OCI-LY7 (cell line): ENCODE data around the gene MAGI1. TPM values are rescaled to one million over a fixed set of nuclear protein-coding genes. Genes with fewer than 3 reads are reported as not detected.

Source experiments
- BruUV-seq: library from RNA; stranded (reverse); fragments of 400-500 nt; replicated peaks from 2 replicates; lab custom pipeline; 2021; lab: Mats Ljungman, UMichigan
- CTCF ChIA-PET: fragments of 300-600 bp; sonication (Branson Sonifier 250); formaldehyde crosslinking; loops from one replicate; lab custom pipeline; 2022; ENCODE audit warnings: antibody characterized with exemption; ENCODE audit not compliant: unreplicated experiment; lab: Charles Lee
- POLR2A ChIA-PET: fragments of 300-600 bp; sonication (Branson Sonifier 250); formaldehyde crosslinking; loops from one replicate; lab custom pipeline; 2022; ENCODE audit warnings: antibody characterized with exemption; lab: Charles Lee
- DNase-seq: peaks from one replicate; pipeline ENCODE4 v3.0.0-alpha.2; 2015; ENCODE audit warnings: low spot score
- H2AFZ ChIP-seq: fragments of 200-600 bp; sonication (generic), shearing (Covaris generic); 2 replicates; pipeline ENCODE4 v1.6.1; 2014; ENCODE audit warnings: mild to moderate bottlenecking, antibody characterized with exemption, low read length, moderate library complexity
- H3K27ac ChIP-seq: fragments of 200-600 bp; sonication (generic); 2 replicates; pipeline ENCODE4 v1.5.1; 2014; ENCODE audit warnings: mixed run types, low read depth, mild to moderate bottlenecking, moderate library complexity, low read length, inconsistent platforms; ENCODE audit not compliant: poor library complexity, severe bottlenecking
- H3K36me3 ChIP-seq: fragments of 200-600 bp; sonication (generic); 2 replicates; pipeline ENCODE4 v1.6.1; 2014; ENCODE audit warnings: mild to moderate bottlenecking, antibody characterized with exemption, low read length, moderate library complexity, mixed read lengths; ENCODE audit not compliant: insufficient read depth
- H3K4me1 ChIP-seq: fragments of 200-600 bp; sonication (generic); 2 replicates; pipeline ENCODE4 v1.5.1; 2014; ENCODE audit warnings: mild to moderate bottlenecking, low read length; ENCODE audit not compliant: insufficient read depth, poor library complexity, severe bottlenecking
- H3K4me2 ChIP-seq: fragments of 200-600 bp; sonication (generic); 2 replicates; pipeline ENCODE4 v1.6.1; 2014; ENCODE audit warnings: mild to moderate bottlenecking, low read length
- H3K4me3 ChIP-seq: fragments of 200-600 bp; sonication (generic); 2 replicates; pipeline ENCODE4 v1.5.1; 2014; ENCODE audit warnings: mild to moderate bottlenecking, low read depth, low read length; ENCODE audit not compliant: poor library complexity, severe bottlenecking
- H3K79me2 ChIP-seq: fragments of 200-600 bp; sonication (generic); 2 replicates; pipeline ENCODE4 v1.6.1; 2016; ENCODE audit warnings: low read depth, mild to moderate bottlenecking, low read length, moderate library complexity, mixed read lengths; ENCODE audit not compliant: insufficient read depth
- H3K9me2 ChIP-seq: fragments of 200-600 bp; sonication (generic); 2 replicates; pipeline ENCODE4 v1.6.1; 2016; ENCODE audit warnings: mild to moderate bottlenecking, low read length, mixed read lengths; ENCODE audit not compliant: insufficient read depth
- H3K9me3 ChIP-seq: fragments of 200-600 bp; sonication (generic); 2 replicates; pipeline ENCODE4 v1.6.1; 2014; ENCODE audit warnings: mild to moderate bottlenecking, mixed run types, low read length, mixed read lengths
- H4K20me1 ChIP-seq: fragments of 200-600 bp; sonication (generic); 2 replicates; pipeline ENCODE4 v1.6.1; 2014; ENCODE audit warnings: mild to moderate bottlenecking, antibody characterized with exemption, low read length, moderate library complexity, mixed read lengths; ENCODE audit not compliant: insufficient read depth
- CTCF ChIP-seq: fragments of 200-600 bp; sonication (generic); conservative IDR thresholded peaks from 2 replicates; pipeline ENCODE4 v1.5.1; 2014; ENCODE audit warnings: mild to moderate bottlenecking, antibody characterized with exemption, low read length, moderate library complexity, mixed read lengths
- EZH2phosphoT487 ChIP-seq: fragments of 200-600 bp; sonication (generic); IDR thresholded peaks from 2 replicates; pipeline ENCODE4 v1.6.1; 2018; ENCODE audit warnings: low read depth, borderline replicate concordance, mild to moderate bottlenecking, mixed run types, antibody characterized with exemption, low read length, moderate library complexity, mixed read lengths
- intact Hi-C: fragments of 100-400 bp; cut with micrococcal nuclease; formaldehyde crosslinking; loops from one replicate; pipeline ENCODE4 v1.10.0; 2022; ENCODE audit not compliant: unreplicated experiment
- total RNA-seq, 2 experiments: library from RNA; depleted of rRNA in 1 of 2; stranded (reverse); fragments of >200 nt in 1 of 2; shearing (Covaris generic) in 1 of 2; gene quantifications; 2 replicates each; pipeline ENCODE4 v1.2.3, GENCODE V29; 2014 to 2022

Gene MAGI1
- total RNA-seq, 2 experiments from 2014 or later = 0.63 to 2.5 TPM

- BruUV-seq = no TSS peak
- H2AFZ ChIP-seq = no peak overlapping the region
- H3K27ac ChIP-seq = no peak overlapping the region
- H3K4me2 ChIP-seq = no peak overlapping the region
- no peak for DNase-seq
- no peaks in the 10 kb centered on the region for H3K9me3 ChIP-seq
- POLR2A ChIA-PET = no interaction called here
- CTCF ChIA-PET = no interaction called here
- H3K4me1 ChIP-seq = no peaks in the 10 kb centered on the region
- no peak for TF ChIP-seq CTCF
- TF ChIP-seq EZH2phosphoT487 = no peak
- H3K36me3 ChIP-seq = no peaks in the 10 kb centered on the region
- intact Hi-C loops = no loop called here
- no peaks in the 10 kb centered on the region for H3K9me2 ChIP-seq
- H3K4me3 ChIP-seq = no peak overlapping the region
- H3K79me2 ChIP-seq = no peaks in the 10 kb centered on the region
- H4K20me1 ChIP-seq = no peaks in the 10 kb centered on the region
Measured at GRCh38 chr3:65850261-65850660, 188.5 kb downstream of the MAGI1 start.

GRCh38 chr3:65848024-65848423, 190.7 kb downstream of the MAGI1 start:
- no peak for DNase-seq
- CTCF ChIA-PET = no interaction called here
- Histone ChIP-seq H3K4me3 (no peak overlapping the region), H3K79me2 (no peaks in the 10 kb centered on the region), H3K9me2 (no peaks in the 10 kb centered on the region), H3K9me3 (no peaks in the 10 kb centered on the region), H4K20me1 (no peaks in the 10 kb centered on the region), H3K4me1 (no peaks in the 10 kb centered on the region), H3K27ac (no peak overlapping the region), H2AFZ (no peak overlapping the region), H3K4me2 (no peak overlapping the region), H3K36me3 (no peaks in the 10 kb centered on the region)
- BruUV-seq = no TSS peak
- intact Hi-C loops = no loop called here
- TF ChIP-seq EZH2phosphoT487 (no peak), CTCF (no peak)
- POLR2A ChIA-PET = interaction anchor here (0.6 to 0.9 kb wide), 2 partner anchors 34 to 1209 kb away, joined by 3 read pairs; no protein-coding TSS in a partner anchor

- CTCF ChIA-PET = no interaction called here
- intact Hi-C loops = no loop called here
Measured at GRCh38 chr3:65846936-65847335, 191.8 kb downstream of the MAGI1 start.

More at GRCh38 chr3:65846936-65847335, 191.8 kb downstream of the MAGI1 start:
- no TSS peak for BruUV-seq
- POLR2A ChIA-PET = no interaction called here
- Histone ChIP-seq H3K4me2 (no peak overlapping the region), H3K36me3 (no peaks in the 10 kb centered on the region), H3K4me1 (no peaks in the 10 kb centered on the region), H3K27ac (no peak overlapping the region), H4K20me1 (no peaks in the 10 kb centered on the region), H3K9me3 (no peaks in the 10 kb centered on the region), H3K9me2 (no peaks in the 10 kb centered on the region), H3K79me2 (no peaks in the 10 kb centered on the region), H3K4me3 (no peak overlapping the region), H2AFZ (no peak overlapping the region)
- no peak for TF ChIP-seq CTCF
- TF ChIP-seq EZH2phosphoT487 = no peak
- DNase-seq = no peak
